Thyroid gland (tissue), 4 donors: Measurements from ENCODE around the gene SH3TC2. TPM values are rescaled to one million over a fixed set of nuclear protein-coding genes. Genes with fewer than 3 reads are reported as not detected.

Experiments
- DNase-seq, 2 donors: peaks; one replicate each; pipeline ENCODE4 v3.0.0-alpha.2; 2019
- H3K27ac ChIP-seq, 3 donors: fragments of 200-600 bp; sonication (generic); 1 replicate in 2 of 3; 2 replicates in 1 of 3; pipeline ENCODE4 v1.5.1; 2016 to 2019; ENCODE audit warnings: mild to moderate bottlenecking in 1 of 3, moderate library complexity in 1 of 3
- H3K27me3 ChIP-seq: fragments of 200-600 bp; sonication (generic); one replicate; pipeline ENCODE4 v1.5.1; 2019
- H3K36me3 ChIP-seq, 2 donors: fragments of 200-600 bp; sonication (generic); one replicate each; pipeline ENCODE4 v1.5.1; 2016 to 2019
- H3K4me1 ChIP-seq, 2 donors: fragments of 200-600 bp; sonication (generic); one replicate each; pipeline ENCODE4 v1.5.1; 2017 to 2019
- H3K4me3 ChIP-seq, 3 donors: fragments of 200-600 bp; sonication (generic); replicated peaks in 1 of 3; 1 replicate in 2 of 3; 2 replicates in 1 of 3; pipeline ENCODE4 v1.5.1; 2016; ENCODE audit warnings: mild to moderate bottlenecking in 1 of 3
- H3K9me3 ChIP-seq: fragments of 200-600 bp; sonication (generic); one replicate; pipeline ENCODE4 v1.5.1; 2017
- POLR2A ChIP-seq, 2 donors: fragments of 450-650 bp; IDR thresholded peaks; one replicate each; pipeline ENCODE4 v1.6.1; 2017; ENCODE audit warnings: antibody characterized with exemption in 2 of 2, mild to moderate bottlenecking in 2 of 2, moderate library complexity in 1 of 2
- WGBS, 2 donors: methylation state at CpG; one replicate each; pipeline ENCODE4 v1.1.5; 2017; 5-methylcytosine and 5-hydroxymethylcytosine counted together
- intact Hi-C: fragments of 100-400 bp; cut with DNase I; formaldehyde crosslinking; loops from one replicate; pipeline ENCODE4 v1.15.1; 2023
- total RNA-seq, 4 donors: library from RNA; depleted of rRNA; stranded (reverse); fragments of >200 nt; gene quantifications; one replicate each; pipeline ENCODE4 v1.2.3, GENCODE V29; 2016
- TF ChIP-seq, protein P1 (sequence below), 6 experiments: fragments of 200-600 bp in 3 of 6; fragments of 450-650 bp in 3 of 6; sonication (generic) in 3 of 6; IDR thresholded peaks; one replicate each; pipeline ENCODE4 v1.5.1; 2016 to 2019; ENCODE audit warnings: antibody characterized with exemption in 6 of 6, mild to moderate bottlenecking in 2 of 6, inconsistent platforms in 1 of 6, moderate library complexity in 1 of 6

Gene SH3TC2
- total RNA-seq, 4 donors from 2014 or later = 0.83 to 2.0 (median 1.5) TPM

DNA sequence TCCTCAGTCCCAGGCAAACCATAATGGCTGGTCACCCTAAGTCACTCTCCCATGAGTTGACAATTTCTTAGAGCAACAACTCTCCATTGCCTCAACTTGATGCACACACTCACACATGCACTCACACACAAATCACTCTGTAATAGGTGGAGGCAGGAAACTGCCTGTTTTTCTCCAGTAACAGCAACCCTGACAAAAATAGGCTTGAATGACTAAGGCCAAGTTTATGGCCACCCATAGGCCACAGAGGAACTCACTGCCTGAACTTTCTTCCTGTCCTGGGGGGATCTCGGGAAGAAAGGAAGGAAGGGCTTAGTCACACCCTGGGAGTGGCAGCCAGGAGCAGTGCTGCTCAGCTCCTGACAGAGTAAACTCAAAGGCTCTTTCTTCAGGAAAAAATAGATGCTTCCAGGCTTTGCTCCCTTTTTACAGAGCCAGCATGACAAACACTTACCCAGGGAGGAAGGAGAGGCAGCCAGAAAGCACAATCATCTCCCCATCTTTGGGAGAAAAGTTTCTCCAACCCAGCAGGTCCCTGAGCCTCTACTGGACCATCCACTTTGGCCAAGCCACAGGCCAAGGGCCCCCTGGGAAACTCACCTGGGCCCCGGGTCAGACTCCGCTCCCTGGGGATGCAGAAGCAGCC, 368 bp downstream of the SH3TC2 start:
- H3K36me3 ChIP-seq = no peaks in the 10 kb centered on the region
- H3K27ac ChIP-seq = peak overlapping the region in 2 of 3 donors; percentile 53 to 57
- WGBS, 2 donors = 42 to 52% methylated on average over 3 of the region's 3 CpGs
- TF ChIP-seq, protein P1, sequence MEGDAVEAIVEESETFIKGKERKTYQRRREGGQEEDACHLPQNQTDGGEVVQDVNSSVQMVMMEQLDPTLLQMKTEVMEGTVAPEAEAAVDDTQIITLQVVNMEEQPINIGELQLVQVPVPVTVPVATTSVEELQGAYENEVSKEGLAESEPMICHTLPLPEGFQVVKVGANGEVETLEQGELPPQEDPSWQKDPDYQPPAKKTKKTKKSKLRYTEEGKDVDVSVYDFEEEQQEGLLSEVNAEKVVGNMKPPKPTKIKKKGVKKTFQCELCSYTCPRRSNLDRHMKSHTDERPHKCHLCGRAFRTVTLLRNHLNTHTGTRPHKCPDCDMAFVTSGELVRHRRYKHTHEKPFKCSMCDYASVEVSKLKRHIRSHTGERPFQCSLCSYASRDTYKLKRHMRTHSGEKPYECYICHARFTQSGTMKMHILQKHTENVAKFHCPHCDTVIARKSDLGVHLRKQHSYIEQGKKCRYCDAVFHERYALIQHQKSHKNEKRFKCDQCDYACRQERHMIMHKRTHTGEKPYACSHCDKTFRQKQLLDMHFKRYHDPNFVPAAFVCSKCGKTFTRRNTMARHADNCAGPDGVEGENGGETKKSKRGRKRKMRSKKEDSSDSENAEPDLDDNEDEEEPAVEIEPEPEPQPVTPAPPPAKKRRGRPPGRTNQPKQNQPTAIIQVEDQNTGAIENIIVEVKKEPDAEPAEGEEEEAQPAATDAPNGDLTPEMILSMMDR (IDR thresholded peaks at IDR 0.05) = no peak
- TF ChIP-seq POLR2A (IDR thresholded peaks at IDR 0.05) = no peak
- H3K4me1 ChIP-seq = peaks cover 0 to 15% of the 10 kb centered on the region in 2 donors
- peak in 1 of 2 donors; percentile 10 for DNase-seq
- no peak overlapping the region for H3K4me3 ChIP-seq
- intact Hi-C loops = no loop called here
- H3K27me3 ChIP-seq = no peaks in the 10 kb centered on the region
- H3K9me3 ChIP-seq = no peaks in the 10 kb centered on the region

DNA sequence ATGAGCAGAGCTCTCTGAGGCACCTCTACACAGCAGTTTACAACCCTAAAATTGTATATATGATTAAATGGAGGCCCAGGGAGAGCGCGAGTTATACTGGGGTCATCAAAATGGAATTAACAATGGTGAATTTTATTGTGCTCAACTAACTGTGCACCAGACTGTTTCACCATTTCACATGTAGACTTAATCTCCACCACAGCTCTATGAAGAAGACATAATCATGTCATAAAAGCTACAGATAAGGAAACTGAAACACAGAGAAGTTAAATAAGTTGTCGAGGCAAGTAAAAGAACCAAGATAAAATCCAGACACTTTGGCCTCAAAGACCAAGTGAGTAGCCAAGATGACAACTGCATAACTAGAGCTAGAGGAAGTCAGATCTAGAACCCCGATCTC, 1.5 kb downstream of the SH3TC2 start:
- Histone ChIP-seq H3K36me3 (no peaks in the 10 kb centered on the region), H3K4me3 (no peak overlapping the region), H3K27ac (peak overlapping the region in 2 of 3 donors; percentile 50 to 57), H3K4me1 (peaks cover 0 to 15% of the 10 kb centered on the region in 2 donors), H3K9me3 (no peaks in the 10 kb centered on the region), H3K27me3 (no peaks in the 10 kb centered on the region)
- intact Hi-C loops = no loop called here
- 84 to 93% methylated on average over 4 of the region's 4 CpGs for WGBS, 2 donors
- DNase-seq = no peak
- TF ChIP-seq, protein P1 (IDR thresholded peaks at IDR 0.05) = no peak
- no peak for TF ChIP-seq POLR2A (IDR thresholded peaks at IDR 0.05)

DNA sequence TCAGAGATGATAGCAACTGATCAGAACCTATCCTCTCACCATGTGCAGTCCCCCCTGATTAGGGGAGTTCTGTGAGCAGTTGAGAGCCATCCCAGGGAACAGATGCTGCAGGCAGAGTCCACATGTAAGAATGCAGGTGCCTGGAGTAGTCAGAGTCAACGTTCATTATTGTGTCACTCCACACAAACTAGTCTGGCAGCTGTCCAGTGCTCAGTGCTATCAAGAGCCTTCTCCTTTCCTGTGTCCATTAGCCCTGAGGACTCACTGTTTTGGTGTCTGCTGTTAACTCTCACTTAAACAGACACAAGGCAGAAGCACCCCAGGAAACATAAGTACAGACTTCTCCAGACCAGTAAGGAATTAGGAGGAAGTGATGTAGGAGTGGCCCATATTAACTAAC, 2.5 kb downstream of the SH3TC2 start:
- no peaks in the 10 kb centered on the region for H3K27me3 ChIP-seq
- 0% methylated on average over 1 of the region's 1 CpG for WGBS, 2 donors
- TF ChIP-seq, protein P1 (IDR thresholded peaks at IDR 0.05) = no peak
- TF ChIP-seq POLR2A (IDR thresholded peaks at IDR 0.05) = no peak
- H3K36me3 ChIP-seq = no peaks in the 10 kb centered on the region
- H3K4me3 ChIP-seq = no peak overlapping the region
- H3K9me3 ChIP-seq = no peaks in the 10 kb centered on the region
- H3K27ac ChIP-seq = no peak overlapping the region
- intact Hi-C loops = no loop called here
- H3K4me1 ChIP-seq = peaks cover 0 to 15% of the 10 kb centered on the region in 2 donors
- DNase-seq = peak; percentile 9 to 22

DNA sequence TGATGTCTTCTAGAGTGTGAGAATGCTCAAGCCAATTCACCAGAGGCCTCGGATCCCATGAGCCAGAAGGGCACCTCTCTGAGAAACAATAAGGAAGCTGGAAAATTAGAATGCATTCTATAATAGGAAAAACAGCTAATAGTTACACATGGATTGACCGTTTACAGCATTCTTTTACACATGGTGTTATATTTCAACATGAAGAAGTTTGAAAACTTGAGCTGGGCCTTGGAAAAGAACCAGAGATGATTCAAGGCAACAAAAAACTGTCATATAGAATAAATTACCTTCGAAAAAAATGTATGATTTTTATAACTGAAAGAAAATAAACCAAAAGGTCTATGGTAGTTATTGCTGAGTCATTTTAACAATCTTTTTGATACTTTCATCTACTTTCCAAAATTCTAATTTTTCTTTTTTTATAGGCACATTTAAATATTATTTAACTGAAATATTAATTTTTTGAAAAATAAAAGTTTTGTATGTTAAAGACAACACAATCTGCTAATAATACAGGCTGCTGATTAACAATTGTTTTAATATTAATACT, 6.2 kb downstream of the SH3TC2 start:
- whole genome bisulfite sequencing, 2 donors = 76 to 80% methylated on average over 3 of the region's 3 CpGs
- Histone ChIP-seq H3K36me3 (no peaks in the 10 kb centered on the region), H3K27ac (no peak overlapping the region), H3K4me3 (no peak overlapping the region), H3K9me3 (no peaks in the 10 kb centered on the region), H3K27me3 (no peaks in the 10 kb centered on the region), H3K4me1 (no peaks in the 10 kb centered on the region)
- no peak for DNase-seq
- intact Hi-C loops = no loop called here
- TF ChIP-seq, protein P1 (IDR thresholded peaks at IDR 0.05) = no peak
- TF ChIP-seq POLR2A (IDR thresholded peaks at IDR 0.05) = no peak

DNA sequence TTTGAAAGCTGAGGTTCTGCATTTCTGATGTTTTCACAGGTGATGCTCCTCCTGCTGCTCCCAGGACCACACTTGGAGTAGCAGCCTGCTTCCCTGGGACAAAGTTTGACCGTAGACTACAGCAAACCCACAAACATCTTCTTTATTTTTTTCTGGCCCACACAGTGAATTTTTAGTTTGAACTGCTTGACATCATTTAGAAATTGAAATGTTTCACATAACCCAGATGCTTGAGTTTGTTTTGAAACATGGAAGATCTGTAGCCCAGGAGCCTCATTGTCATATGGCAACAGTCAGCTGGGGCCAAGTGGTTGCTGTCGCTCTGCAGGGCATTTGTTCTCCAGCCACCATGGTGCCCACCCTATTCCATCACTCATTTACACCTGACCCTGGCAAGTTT, 8.4 kb downstream of the SH3TC2 start:
- no peak overlapping the region for H3K27ac ChIP-seq
- DNase-seq = no peak
- no peaks in the 10 kb centered on the region for H3K27me3 ChIP-seq
- no peak overlapping the region for H3K4me3 ChIP-seq
- H3K9me3 ChIP-seq = no peaks in the 10 kb centered on the region
- intact Hi-C loops = no loop called here
- H3K36me3 ChIP-seq = no peaks in the 10 kb centered on the region
- no peaks in the 10 kb centered on the region for H3K4me1 ChIP-seq
- TF ChIP-seq, protein P1 (IDR thresholded peaks at IDR 0.05) = no peak
- TF ChIP-seq POLR2A (IDR thresholded peaks at IDR 0.05) = no peak
- 88 to 89% methylated on average over 2 of the region's 2 CpGs for WGBS, 2 donors
